ENCODE results near the gene MTAP. TPM values are rescaled to one million over a fixed set of nuclear protein-coding genes. Genes with fewer than 3 reads are reported as not detected.

MTAP gene
- polyA plus RNA-seq, 1 donor from 2014 or later, result 7.7 TPM

- no peaks in the 10 kb centered on the region for H4K20me1 ChIP-seq (ENCODE audit: insufficient read depth)
Observed at GRCh38 chr9:21836437-21837161, 34.2 kb downstream of the MTAP start.

GRCh38 chr9:21837501-21837900 lies 35.1 kb downstream of the MTAP start:
- H3F3A ChIP-seq (ENCODE audit: insufficient read depth, low read length, poor library complexity, severe bottlenecking), result no peaks in the 10 kb centered on the region
- no peaks in the 10 kb centered on the region for H4K20me1 ChIP-seq (ENCODE audit: insufficient read depth)
- no peaks in the 10 kb centered on the region for H3K27me3 ChIP-seq (ENCODE audit: insufficient read depth, low read depth, low read length)
- no peak overlapping the region for H3K9ac ChIP-seq (ENCODE audit: low read length)
- no peaks in the 10 kb centered on the region for H3K9me3 ChIP-seq (ENCODE audit: low read length)
- H3K27ac ChIP-seq (ENCODE audit: low read length), result no peak overlapping the region
- H2AFZ ChIP-seq (ENCODE audit: low read depth, low read length), result no peak overlapping the region
- no peaks in the 10 kb centered on the region for H3K79me2 ChIP-seq (replicated peaks; ENCODE audit: insufficient read depth, low read length)
- no peak overlapping the region for H3K4me3 ChIP-seq (ENCODE audit: low read length)
- H3K4me2 ChIP-seq (ENCODE audit: low read length), result no peak overlapping the region
- H3K36me3 ChIP-seq (ENCODE audit: insufficient read depth, low read length), result peaks cover 7% of the 10 kb centered on the region
- H3K9me2 ChIP-seq (ENCODE audit: insufficient read depth, low read length), result no peaks in the 10 kb centered on the region
- TF ChIP-seq SMC3 (conservative IDR thresholded peaks at IDR 0.05; ENCODE audit: poor library complexity) (no peak), POLR2AphosphoS5 (IDR thresholded peaks at IDR 0.05) (no peak), TAF1 (IDR thresholded peaks at IDR 0.05; ENCODE audit: low read depth) (no peak), CTCF (IDR thresholded peaks at IDR 0.05; ENCODE audit: poor library complexity, severe bottlenecking) (no peak), MXI1 (conservative IDR thresholded peaks at IDR 0.05; ENCODE audit: poor library complexity, severe bottlenecking) (no peak), REST (IDR thresholded peaks at IDR 0.05; ENCODE audit: borderline replicate concordance) (no peak)

More at GRCh38 chr9:21836437-21837161, 34.2 kb downstream of the MTAP start:
- Histone ChIP-seq H3K27me3 (ENCODE audit: insufficient read depth, low read depth, low read length) (no peaks in the 10 kb centered on the region), H3K4me2 (ENCODE audit: low read length) (no peak overlapping the region), H3K4me3 (ENCODE audit: low read length) (no peak overlapping the region), H3K9me2 (ENCODE audit: insufficient read depth, low read length) (no peaks in the 10 kb centered on the region), H2AFZ (ENCODE audit: low read depth, low read length) (no peak overlapping the region), H3K9me3 (ENCODE audit: low read length) (no peaks in the 10 kb centered on the region), H3K27ac (ENCODE audit: low read length) (no peak overlapping the region), H3K36me3 (ENCODE audit: insufficient read depth, low read length) (peaks cover 5% of the 10 kb centered on the region), H3F3A (ENCODE audit: insufficient read depth, low read length, poor library complexity, severe bottlenecking) (no peaks in the 10 kb centered on the region), H3K9ac (ENCODE audit: low read length) (no peak overlapping the region), H3K79me2 (replicated peaks; ENCODE audit: insufficient read depth, low read length) (no peaks in the 10 kb centered on the region)
- TF ChIP-seq TAF1 (IDR thresholded peaks at IDR 0.05; ENCODE audit: low read depth) (no peak), SMC3 (conservative IDR thresholded peaks at IDR 0.05; ENCODE audit: poor library complexity) (no peak), RAD21 (conservative IDR thresholded peaks at IDR 0.05) (no peak), EZH2 (IDR thresholded peaks at IDR 0.05; ENCODE audit: borderline replicate concordance, insufficient read depth, low read length, poor library complexity, severe bottlenecking) (no peak), CTCF (IDR thresholded peaks at IDR 0.05; ENCODE audit: poor library complexity, severe bottlenecking) (no peak), EP300 (conservative IDR thresholded peaks at IDR 0.05; ENCODE audit: poor library complexity, severe bottlenecking) (no peak), MXI1 (conservative IDR thresholded peaks at IDR 0.05; ENCODE audit: poor library complexity, severe bottlenecking) (no peak), POLR2AphosphoS5 (IDR thresholded peaks at IDR 0.05) (no peak), REST (IDR thresholded peaks at IDR 0.05; ENCODE audit: borderline replicate concordance) (no peak)

All from neural cell (in vitro differentiated cells).